IMR-90 (cell line): ENCODE results near the gene FER1L5. TPM values are rescaled to one million over a fixed set of nuclear protein-coding genes. Genes with fewer than 3 reads are reported as not detected.
A peak's percentile ranks its signal among the peaks of the same experiment; 100 is the strongest.

Experiments used
- ATAC-seq: fragments of 200-7000 bp; cut with Tn5 transposase; 2 replicates; pipeline ENCODE4 v1.9.1; 2020; ENCODE audit warnings: low read depth, mild to moderate bottlenecking, moderate library complexity
- BruUV-seq: library from RNA; stranded (reverse); fragments of 400-500 nt; replicated peaks from 2 replicates; lab custom pipeline; 2021; lab: Mats Ljungman, UMichigan
- CTCF ChIA-PET: fragments of 300-600 bp; formaldehyde crosslinking; extraction: SDS; loops from one replicate; lab custom pipeline; 2021; ENCODE audit warnings: antibody characterized with exemption; lab: Yijun Ruan, JAX
- POLR2A ChIA-PET: fragments of 300-600 bp; sonication (Branson Sonifier 250); formaldehyde crosslinking; loops from one replicate; lab custom pipeline; 2022; ENCODE audit warnings: antibody characterized with exemption; ENCODE audit not compliant: unreplicated experiment; lab: Charles Lee
- DNase-seq: peaks from one replicate; pipeline ENCODE4 v3.0.0; 2013
- H2AFZ ChIP-seq: replicated peaks from 2 replicates; pipeline ENCODE3; 2013; ENCODE audit warnings: low read length, mild to moderate bottlenecking; ENCODE audit not compliant: poor library complexity
- H2AK5ac ChIP-seq: 2 replicates; pipeline ENCODE4 v1.6.1; 2013; ENCODE audit warnings: low read depth, low read length, inconsistent platforms
- H2AK9ac ChIP-seq: replicated peaks from 2 replicates; pipeline ENCODE3; 2013; ENCODE audit warnings: mild to moderate bottlenecking, low read depth, low read length, moderate library complexity; ENCODE audit not compliant: poor library complexity
- H2BK120ac ChIP-seq: 2 replicates; pipeline ENCODE4 v1.6.1; 2013; ENCODE audit warnings: low read depth, low read length, inconsistent platforms
- H2BK15ac ChIP-seq: 3 replicates; pipeline ENCODE4 v1.6.1; 2013; ENCODE audit warnings: low read depth, low read length, inconsistent platforms
- H2BK20ac ChIP-seq: 2 replicates; pipeline ENCODE4 v1.6.1; 2013; ENCODE audit warnings: low read depth, mild to moderate bottlenecking, inconsistent platforms, low read length, moderate library complexity
- H2BK5ac ChIP-seq: 2 replicates; pipeline ENCODE4 v1.6.1; 2013; ENCODE audit warnings: mild to moderate bottlenecking, low read depth, low read length, inconsistent platforms; ENCODE audit not compliant: poor library complexity, severe bottlenecking
- H3K14ac ChIP-seq: replicated peaks from 2 replicates; pipeline ENCODE4 v1.6.1; 2013; ENCODE audit warnings: low read depth, low read length, inconsistent platforms
- H3K18ac ChIP-seq: 2 replicates; pipeline ENCODE4 v1.6.1; 2013; ENCODE audit warnings: low read depth, low read length, control low read depth
- H3K23ac ChIP-seq: 2 replicates; pipeline ENCODE4 v1.6.1; 2013; ENCODE audit warnings: low read depth, low read length, inconsistent platforms
- H3K27ac ChIP-seq: 2 replicates; pipeline ENCODE4 v1.5.1; 2013; ENCODE audit warnings: mild to moderate bottlenecking, control low read depth, low read length; ENCODE audit not compliant: insufficient read depth
- H3K27me3 ChIP-seq: 2 replicates; pipeline ENCODE4 v1.6.1; 2013; ENCODE audit warnings: low read length; ENCODE audit not compliant: control insufficient read depth, insufficient read depth
- H3K36me3 ChIP-seq: 2 replicates; pipeline ENCODE4 v1.6.1; 2013; ENCODE audit warnings: low read length, mixed read lengths; ENCODE audit not compliant: control insufficient read depth, insufficient read depth
- H3K4ac ChIP-seq: 2 replicates; pipeline ENCODE4 v1.6.1; 2013; ENCODE audit warnings: low read depth, low read length, inconsistent platforms
- H3K4me1 ChIP-seq: 2 replicates; pipeline ENCODE4 v1.6.1; 2013; ENCODE audit warnings: low read length, mixed read lengths; ENCODE audit not compliant: control insufficient read depth, insufficient read depth
- H3K4me2 ChIP-seq: 2 replicates; pipeline ENCODE4 v1.6.1; 2013; ENCODE audit warnings: low read depth, mild to moderate bottlenecking, control low read depth, low read length, moderate library complexity
- H3K4me3 ChIP-seq: 2 replicates; pipeline ENCODE4 v1.5.1; 2013; ENCODE audit warnings: low read depth, mild to moderate bottlenecking, control low read depth, low read length, moderate library complexity; ENCODE audit not compliant: insufficient read depth
- H3K56ac ChIP-seq: 2 replicates; pipeline ENCODE4 v1.6.1; 2013; ENCODE audit warnings: low read length, inconsistent platforms; ENCODE audit not compliant: insufficient read depth; ENCODE audit errors: extremely low read depth
- H3K79me1 ChIP-seq, 2 experiments: 2 replicates each; pipeline ENCODE4 v1.6.1; 2013; ENCODE audit warnings: low read length in 2 of 2, inconsistent platforms in 1 of 2, low read depth in 1 of 2
- H3K9ac ChIP-seq: 2 replicates; pipeline ENCODE4 v1.6.1; 2013; ENCODE audit warnings: low read depth, low read length, control low read depth
- H3K9me1 ChIP-seq: 2 replicates; pipeline ENCODE4 v1.6.1; 2013; ENCODE audit warnings: low read length, inconsistent platforms; ENCODE audit not compliant: insufficient read depth
- H3K9me3 ChIP-seq: 2 replicates; pipeline ENCODE4 v1.6.1; 2013; ENCODE audit warnings: low read length; ENCODE audit not compliant: control insufficient read depth, insufficient read depth
- H4K20me1 ChIP-seq: 2 replicates; pipeline ENCODE4 v1.6.1; 2013; ENCODE audit warnings: low read length, inconsistent platforms; ENCODE audit not compliant: insufficient read depth
- H4K5ac ChIP-seq: 2 replicates; pipeline ENCODE4 v1.6.1; 2013; ENCODE audit warnings: mild to moderate bottlenecking, low read depth, low read length, control low read depth
- H4K8ac ChIP-seq, 2 experiments: 2 replicates each; pipeline ENCODE4 v1.6.1; 2013; ENCODE audit warnings: low read depth in 2 of 2, low read length in 2 of 2, control low read depth in 1 of 2, inconsistent platforms in 1 of 2
- H4K91ac ChIP-seq: 2 replicates; pipeline ENCODE4 v1.6.1; 2013; ENCODE audit warnings: low read depth, low read length, inconsistent platforms; ENCODE audit not compliant: insufficient read depth
- CHD1 ChIP-seq: IDR thresholded peaks from 2 replicates; pipeline ENCODE4 v1.6.1; 2012; ENCODE audit warnings: low read depth, low read length, improper control_type of control experiment
- MAZ ChIP-seq: IDR thresholded peaks from 2 replicates; pipeline ENCODE4 v1.6.1; 2012; ENCODE audit warnings: low read depth, mild to moderate bottlenecking, low read length, improper control_type of control experiment, moderate library complexity, borderline replicate concordance
- POLR2A ChIP-seq: IDR thresholded peaks from 2 replicates; pipeline ENCODE4 v1.6.1; 2012; ENCODE audit warnings: mild to moderate bottlenecking, low read depth, low read length
- RAD21 ChIP-seq: IDR thresholded peaks from 2 replicates; pipeline ENCODE4 v1.6.1; 2012; ENCODE audit warnings: low read length, improper control_type of control experiment
- RCOR1 ChIP-seq: IDR thresholded peaks from 2 replicates; pipeline ENCODE4 v1.6.1; 2012; ENCODE audit warnings: mild to moderate bottlenecking, low read length, improper control_type of control experiment; ENCODE audit not compliant: insufficient replicate concordance
- RFX5 ChIP-seq: IDR thresholded peaks from 2 replicates; pipeline ENCODE4 v1.8.0; 2012; ENCODE audit warnings: low read depth, mild to moderate bottlenecking, low read length, moderate library complexity
- SMC3 ChIP-seq: fragments of 150-350 bp; IDR thresholded peaks from 2 replicates; pipeline ENCODE4 v1.6.1; 2016; ENCODE audit warnings: low read depth, mild to moderate bottlenecking, antibody characterized with exemption, low read length, moderate library complexity
- USF2 ChIP-seq: fragments of 150-350 bp; IDR thresholded peaks from 2 replicates; pipeline ENCODE4 v1.6.1; 2017; ENCODE audit warnings: mild to moderate bottlenecking, antibody characterized with exemption, low read length, low read depth
- WGBS, 2 experiments: methylation state at CpG; one replicate each; pipeline versions ENCODE4 v1.1.5 to v1.1.7; 2013; ENCODE audit warnings: missing lambda C conversion rate in 2 of 2; ENCODE audit not compliant: insufficient read length in 1 of 2; ENCODE audit errors: extremely low coverage in 2 of 2; 5-methylcytosine and 5-hydroxymethylcytosine counted together
- dilution Hi-C: fragments of 300-500 bp; cut with HindIII; formaldehyde crosslinking; loops from one replicate; pipeline ENCODE4 v1.14.3; 2018; ENCODE audit warnings: low sequenced_read_pairs; ENCODE audit not compliant: unreplicated experiment
- in situ Hi-C: fragments of 300-500 bp; cut with MboI; formaldehyde crosslinking; loops from 3 replicates; pipeline ENCODE4 v1.14.3; 2019; ENCODE audit warnings: low sequenced_read_pairs, inconsistent platforms, mixed read lengths
- intact Hi-C: fragments of 100-400 bp; cut with micrococcal nuclease; formaldehyde crosslinking; loops from 2 replicates; pipeline ENCODE4 v1.10.0; 2022
- polyA plus RNA-seq, 3 experiments: library from polyadenylated mRNA; depleted of rRNA; stranded (reverse); fragments of >200 nt; gene quantifications; 2 replicates each; pipeline ENCODE4 v1.2.3, GENCODE V29; 2012; ENCODE audit warnings: low replicate concordance in 1 of 3
- total RNA-seq: library from RNA; depleted of rRNA; stranded (reverse); fragments of >200 nt; gene quantifications from 2 replicates; pipeline ENCODE4 v1.2.3, GENCODE V29; 2012
- TF ChIP-seq, protein P1 (sequence below): fragments of 150-350 bp; IDR thresholded peaks from 2 replicates; pipeline ENCODE4 v1.6.1; 2016; ENCODE audit warnings: low read depth, mild to moderate bottlenecking, low read length, moderate library complexity, borderline replicate concordance

The FER1L5 gene
- total and polyA plus RNA-seq, 2 of the 4 experiments (the other 2 are of a cell fraction) = 0.15 to 0.36 TPM

DNA sequence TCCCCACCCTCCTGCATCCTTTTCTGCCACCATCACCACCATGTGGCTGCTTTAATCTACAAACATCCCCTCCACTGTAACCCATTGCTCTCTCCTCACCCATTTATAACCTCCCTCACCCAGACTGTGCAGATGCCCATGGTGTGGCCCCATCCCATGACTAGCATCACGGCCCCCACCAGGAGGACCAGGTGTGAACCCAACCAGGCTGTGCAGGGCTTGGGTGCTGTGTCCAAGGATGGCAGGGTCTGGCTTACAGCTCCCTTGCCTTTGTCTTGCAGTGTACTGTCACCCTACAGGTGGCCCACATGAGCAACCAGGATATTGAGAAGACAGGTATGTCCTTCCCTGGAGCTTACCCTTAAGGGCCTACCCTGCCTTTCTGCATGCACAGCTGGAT, 6.8 kb downstream of the FER1L5 start:
- in situ Hi-C loops = no loop called here
- H3K18ac ChIP-seq = no peak overlapping the region
- no TSS peak for BruUV-seq
- no peak overlapping the region for H2BK20ac ChIP-seq
- ChIA-PET CTCF (no interaction called here), POLR2A (no interaction called here)
- H3K56ac ChIP-seq = no peak overlapping the region
- TF ChIP-seq RCOR1 = no peak
- no peak for TF ChIP-seq POLR2A
- no peak for TF ChIP-seq MAZ
- TF ChIP-seq, protein P1, sequence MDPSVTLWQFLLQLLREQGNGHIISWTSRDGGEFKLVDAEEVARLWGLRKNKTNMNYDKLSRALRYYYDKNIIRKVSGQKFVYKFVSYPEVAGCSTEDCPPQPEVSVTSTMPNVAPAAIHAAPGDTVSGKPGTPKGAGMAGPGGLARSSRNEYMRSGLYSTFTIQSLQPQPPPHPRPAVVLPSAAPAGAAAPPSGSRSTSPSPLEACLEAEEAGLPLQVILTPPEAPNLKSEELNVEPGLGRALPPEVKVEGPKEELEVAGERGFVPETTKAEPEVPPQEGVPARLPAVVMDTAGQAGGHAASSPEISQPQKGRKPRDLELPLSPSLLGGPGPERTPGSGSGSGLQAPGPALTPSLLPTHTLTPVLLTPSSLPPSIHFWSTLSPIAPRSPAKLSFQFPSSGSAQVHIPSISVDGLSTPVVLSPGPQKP = no peak
- no peak for TF ChIP-seq RAD21
- no peak for TF ChIP-seq CHD1
- TF ChIP-seq USF2 = no peak
- TF ChIP-seq RFX5 = no peak
- no peak for TF ChIP-seq SMC3
- dilution Hi-C loops = no loop called here
- H2BK5ac ChIP-seq = no peak overlapping the region
- no peak overlapping the region for H2AFZ ChIP-seq
- 80% methylated on average over 1 of the region's 1 CpG; no CpG with 5 or more reads in 1 of the 2 experiments for WGBS, 2 experiments
- H3K79me1 ChIP-seq = no peaks in the 10 kb centered on the region
- H3K4me2 ChIP-seq = no peak overlapping the region
- no peak for DNase-seq
- intact Hi-C loops = no loop called here
- no peaks in the 10 kb centered on the region for H3K27me3 ChIP-seq
- H3K14ac ChIP-seq = no peak overlapping the region
- ATAC-seq = no peak
- H3K4me1 ChIP-seq = peaks cover 2% of the 10 kb centered on the region; the same call in 1 of the 2 replicates
- H2BK120ac ChIP-seq = no peak overlapping the region
- peak overlapping the region; percentile 20 for H2AK9ac ChIP-seq
- no peak overlapping the region for H3K4ac ChIP-seq
- H4K5ac ChIP-seq = no peak overlapping the region
- no peak overlapping the region for H4K91ac ChIP-seq
- H3K36me3 ChIP-seq = no peaks in the 10 kb centered on the region
- H3K9me3 ChIP-seq = no peaks in the 10 kb centered on the region
- no peak overlapping the region for H2BK15ac ChIP-seq
- H2AK5ac ChIP-seq = no peak overlapping the region
- no peaks in the 10 kb centered on the region for H3K9me1 ChIP-seq
- no peak overlapping the region for H3K9ac ChIP-seq
- no peaks in the 10 kb centered on the region; the same call in 1 of the 2 replicates for H4K20me1 ChIP-seq
- no peak overlapping the region for H3K27ac ChIP-seq
- no peak overlapping the region for H3K4me3 ChIP-seq
- no peak overlapping the region for H3K23ac ChIP-seq
- H4K8ac ChIP-seq = no peak overlapping the region
